CD4-positive, alpha-beta T cell (primary cell): ENCODE results near the gene BTBD2. TPM values are rescaled to one million over a fixed set of nuclear protein-coding genes. Genes with fewer than 3 reads are reported as not detected.

Experiments used
- ATAC-seq: fragments of 200-7000 bp; cut with Tn5 transposase; one replicate; pipeline ENCODE4 v1.10.0; 2022; ENCODE audit warnings: mild to moderate bottlenecking; ENCODE audit not compliant: poor library complexity
- CTCF ChIA-PET: fragments of 350-600 bp; sonication (Branson Sonifier 250); formaldehyde crosslinking; loops from one replicate; lab custom pipeline; 2021; ENCODE audit warnings: antibody characterized with exemption, inconsistent platforms; lab: Charles Lee
- POLR2A ChIA-PET: fragments of 350-600 bp; sonication (Branson Sonifier 250); formaldehyde crosslinking; loops from one replicate; lab custom pipeline; 2021; ENCODE audit warnings: antibody characterized with exemption, inconsistent platforms; lab: Charles Lee
- DNase-seq, 14 experiments: peaks; one replicate each; pipeline ENCODE4 v3.0.0-alpha.2; 2013 to 2020; ENCODE audit warnings: mixed read lengths in 2 of 14
- H3K27ac ChIP-seq, 2 donors: one replicate each; pipeline versions ENCODE4 v1.5.1 to v1.7.0; 2013; ENCODE audit warnings: low read length in 2 of 2, low read depth in 1 of 2, mild to moderate bottlenecking in 1 of 2
- H3K27me3 ChIP-seq, 2 experiments: 1 replicate in 1 of 2; 2 replicates in 1 of 2; pipeline versions ENCODE4 v1.6.1 to v1.7.0; 2013; ENCODE audit warnings: low read length in 2 of 2, control low read depth in 1 of 2, mild to moderate bottlenecking in 1 of 2, moderate library complexity in 1 of 2; ENCODE audit not compliant: insufficient read depth in 2 of 2, control insufficient read depth in 1 of 2
- H3K36me3 ChIP-seq: one replicate; pipeline ENCODE4 v1.6.1; 2013; ENCODE audit warnings: low read length, control low read depth; ENCODE audit not compliant: insufficient read depth
- H3K4me1 ChIP-seq: one replicate; pipeline ENCODE4 v1.6.1; 2013; ENCODE audit warnings: low read length, control low read depth; ENCODE audit not compliant: insufficient read depth
- H3K4me3 ChIP-seq: one replicate; pipeline ENCODE4 v1.5.1; 2013; ENCODE audit warnings: mild to moderate bottlenecking, low read length, moderate library complexity
- H3K9me3 ChIP-seq, 2 experiments: 1 replicate in 1 of 2; 2 replicates in 1 of 2; pipeline versions ENCODE4 v1.6.1 to v1.7.0; 2013; ENCODE audit warnings: low read length in 2 of 2, mild to moderate bottlenecking in 2 of 2, control low read depth in 1 of 2, moderate library complexity in 1 of 2; ENCODE audit not compliant: control insufficient read depth in 1 of 2, insufficient read depth in 1 of 2
- H3K27ac Mint-ChIP-seq: one replicate; pipeline ENCODE4 v1.8.0; 2020; ENCODE audit warnings: mixed read lengths
- H3K27me3 Mint-ChIP-seq: one replicate; pipeline ENCODE4 v1.8.0; 2021; ENCODE audit warnings: mixed read lengths
- H3K36me3 Mint-ChIP-seq: one replicate; pipeline ENCODE4 v1.8.0; 2021; ENCODE audit warnings: low read depth, mixed read lengths
- H3K4me1 Mint-ChIP-seq: one replicate; pipeline ENCODE4 v1.8.0; 2021; ENCODE audit warnings: low read depth, mixed read lengths
- H3K4me3 Mint-ChIP-seq: one replicate; pipeline ENCODE4 v1.8.0; 2020; ENCODE audit warnings: mild to moderate bottlenecking, mixed read lengths
- H3K9me3 Mint-ChIP-seq: one replicate; pipeline ENCODE4 v1.8.0; 2020; ENCODE audit warnings: mixed read lengths
- intact Hi-C, 2 experiments: fragments of 100-400 bp; cut with DNase I in 1 of 2; cut with micrococcal nuclease in 1 of 2; formaldehyde crosslinking; loops; one replicate each; pipeline versions ENCODE4 v1.15.1 to v1.9.0; 2023 to 2025; cut with DNase I, micrococcal nuclease
- total RNA-seq, 174 experiments: library from RNA in 2 of 174; stranded (reverse) in 2 of 174; gene quantifications; one replicate each; pipeline ENCODE4 v1.2.3 and lab custom pipeline; 2021 to 2026
- TF ChIP-seq, protein P1 (sequence below): fragments of 200-600 bp; IDR thresholded peaks from one replicate; pipeline ENCODE4 v1.8.0; 2022; ENCODE audit warnings: antibody characterized with exemption, mild to moderate bottlenecking

Gene BTBD2
- total RNA-seq, 2 experiments from 2014 or later: 44.4 to 44.9 TPM

GRCh38 chr19:2050991-2051772 is 35.7 kb upstream of the BTBD2 start, which contains the start of gene MKNK2:
MKNK2 (minus strand) TSS chr19:2051244; CDS start chr19:2050851, 393 bp downstream.
- no peaks in the 10 kb centered on the region for H3K27me3 Mint-ChIP-seq
- ChIA-PET POLR2A (interaction anchor here (0.6 to 3.7 kb wide), 17 partner anchors 9 to 427 kb away, joined by 3 to 27 read pairs (median 4); partner anchors contain the start of genes IZUMO4 and MOB3A), CTCF (interaction anchor here (0.7 to 2.7 kb wide), 2 partner anchors 10 to 19 kb away, joined by 3 to 16 read pairs; no protein-coding TSS in a partner anchor)
- Histone ChIP-seq H3K9me3 (no peaks in the 10 kb centered on the region), H3K36me3 (peaks cover 35% of the 10 kb centered on the region), H3K4me1 (peaks cover 78% of the 10 kb centered on the region), H3K27ac (peak within 1 kb of the TSS; percentile 83 to 87), H3K27me3 (no peaks in the 10 kb centered on the region), H3K4me3 (peak within 1 kb of the TSS; percentile 99)
- intact Hi-C loops: loop anchor here (1.0 to 5.0 kb wide), 3 partner anchors 10 to 45 kb away; partner anchors contain the start of genes BTBD2 (in 2 of the 2), IZUMO4 (in 1 of the 2) and MOB3A (in 1 of the 2)
- TF ChIP-seq, protein P1, sequence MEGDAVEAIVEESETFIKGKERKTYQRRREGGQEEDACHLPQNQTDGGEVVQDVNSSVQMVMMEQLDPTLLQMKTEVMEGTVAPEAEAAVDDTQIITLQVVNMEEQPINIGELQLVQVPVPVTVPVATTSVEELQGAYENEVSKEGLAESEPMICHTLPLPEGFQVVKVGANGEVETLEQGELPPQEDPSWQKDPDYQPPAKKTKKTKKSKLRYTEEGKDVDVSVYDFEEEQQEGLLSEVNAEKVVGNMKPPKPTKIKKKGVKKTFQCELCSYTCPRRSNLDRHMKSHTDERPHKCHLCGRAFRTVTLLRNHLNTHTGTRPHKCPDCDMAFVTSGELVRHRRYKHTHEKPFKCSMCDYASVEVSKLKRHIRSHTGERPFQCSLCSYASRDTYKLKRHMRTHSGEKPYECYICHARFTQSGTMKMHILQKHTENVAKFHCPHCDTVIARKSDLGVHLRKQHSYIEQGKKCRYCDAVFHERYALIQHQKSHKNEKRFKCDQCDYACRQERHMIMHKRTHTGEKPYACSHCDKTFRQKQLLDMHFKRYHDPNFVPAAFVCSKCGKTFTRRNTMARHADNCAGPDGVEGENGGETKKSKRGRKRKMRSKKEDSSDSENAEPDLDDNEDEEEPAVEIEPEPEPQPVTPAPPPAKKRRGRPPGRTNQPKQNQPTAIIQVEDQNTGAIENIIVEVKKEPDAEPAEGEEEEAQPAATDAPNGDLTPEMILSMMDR: peak; percentile 32
- DNase-seq: peak; percentile 88 to 98 (median 95)
- H3K9me3 Mint-ChIP-seq: no peaks in the 10 kb centered on the region
- ATAC-seq: peak; percentile 81
- H3K4me1 Mint-ChIP-seq: peaks cover 37% of the 10 kb centered on the region
- peaks cover 26% of the 10 kb centered on the region for H3K36me3 Mint-ChIP-seq
- H3K4me3 Mint-ChIP-seq: peak within 1 kb of the TSS; percentile 94
- peak within 1 kb of the TSS; percentile 93 for H3K27ac Mint-ChIP-seq

DNA sequence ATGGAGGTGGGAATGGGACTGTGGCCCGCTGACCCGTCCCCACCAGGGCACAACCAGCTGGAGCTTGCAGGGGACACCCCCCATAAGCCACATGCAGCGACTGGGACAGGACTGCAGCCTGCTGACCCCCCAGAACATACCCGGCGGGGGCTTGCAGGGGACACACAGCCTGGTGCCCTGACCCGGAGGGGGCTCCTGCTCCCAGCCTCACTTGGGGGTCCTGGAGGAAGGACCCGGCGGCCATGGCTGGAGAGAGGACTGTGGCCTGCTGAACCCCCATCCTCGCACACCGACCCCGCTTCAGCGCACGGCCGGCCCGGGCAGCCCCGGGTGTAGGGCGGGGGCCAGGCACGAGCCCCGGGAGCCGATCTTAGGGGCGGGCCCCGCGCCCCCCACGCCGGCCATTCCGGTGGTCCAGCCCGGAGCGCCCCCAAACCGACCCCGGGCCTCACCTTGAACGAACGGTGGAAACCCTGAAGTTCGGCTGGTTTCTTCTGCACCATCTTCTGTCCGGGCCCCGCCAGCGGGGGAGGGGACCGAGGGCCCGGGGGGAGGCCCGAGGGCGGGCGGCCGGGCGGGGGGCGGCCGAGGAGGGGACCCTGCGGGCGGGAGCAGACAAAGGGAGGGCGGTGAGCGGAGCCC is 35.0 kb upstream of the BTBD2 start:
- TF ChIP-seq, protein P1: no peak
- POLR2A ChIA-PET: interaction anchor here (0.6 to 3.7 kb wide), 6 partner anchors 8 to 45 kb away, joined by 3 to 18 read pairs (median 5); partner anchors contain the start of gene MOB3A
- peak overlapping the region; percentile 85 for H3K27ac Mint-ChIP-seq
- peaks cover 26% of the 10 kb centered on the region for H3K36me3 Mint-ChIP-seq
- H3K4me1 ChIP-seq: peaks cover 78% of the 10 kb centered on the region
- no peaks in the 10 kb centered on the region for H3K27me3 Mint-ChIP-seq
- H3K36me3 ChIP-seq: peaks cover 42% of the 10 kb centered on the region
- H3K4me3 Mint-ChIP-seq: peak overlapping the region; percentile 90
- no peaks in the 10 kb centered on the region for H3K9me3 ChIP-seq
- H3K27me3 ChIP-seq: no peaks in the 10 kb centered on the region
- H3K27ac ChIP-seq: peak overlapping the region; percentile 74 to 83
- DNase-seq: peak in 3 of 14 experiments; percentile 14 to 39 (median 25)
- ATAC-seq: peak; percentile 1
- H3K9me3 Mint-ChIP-seq: no peaks in the 10 kb centered on the region
- CTCF ChIA-PET: no interaction called here
- H3K4me3 ChIP-seq: peak overlapping the region; percentile 99
- intact Hi-C loops: loop anchor here (5.0 kb wide), 1 partner anchor 33 kb away; the partner anchor contains the start of gene BTBD2 (in 2 of the 2)
- peaks cover 33% of the 10 kb centered on the region for H3K4me1 Mint-ChIP-seq

GRCh38 chr19:2049741-2050348 is 34.3 kb upstream of the BTBD2 start:
- Mint-ChIP-seq H3K4me1 (peaks cover 30% of the 10 kb centered on the region), H3K9me3 (no peaks in the 10 kb centered on the region), H3K4me3 (peak overlapping the region; percentile 90), H3K27ac (peak overlapping the region; percentile 85), H3K36me3 (peaks cover 31% of the 10 kb centered on the region), H3K27me3 (no peaks in the 10 kb centered on the region)
- TF ChIP-seq, protein P1: no peak
- H3K36me3 ChIP-seq: peaks cover 47% of the 10 kb centered on the region
- intact Hi-C loops: loop anchor here (5.0 kb wide), 1 partner anchor 33 kb away; the partner anchor contains the start of gene BTBD2 (in 2 of the 2)
- H3K27ac ChIP-seq: peak overlapping the region; percentile 74 to 83
- peak overlapping the region; percentile 99 for H3K4me3 ChIP-seq
- peaks cover 79% of the 10 kb centered on the region for H3K4me1 ChIP-seq
- ChIA-PET POLR2A (interaction anchor here (0.6 to 3.7 kb wide), 5 partner anchors 8 to 45 kb away, joined by 3 to 18 read pairs (median 5); partner anchors contain the start of gene MOB3A), CTCF (no interaction called here)
- DNase-seq (peak in 13 of 14 experiments; percentile 44 to 82 (median 58)), ATAC-seq (peak; percentile 29)
- H3K9me3 ChIP-seq: no peaks in the 10 kb centered on the region
- no peaks in the 10 kb centered on the region for H3K27me3 ChIP-seq
